Limb (tissue), 2 donors: ENCODE data around the gene CTCF.

Experiments used
- DNase-seq, 2 donors: peaks; one replicate each; pipeline ENCODE4 v3.0.0-alpha.2; 2016; ENCODE audit errors: extremely low spot score in 2 of 2

Gene CTCF

GRCh38 chr16:67663877-67664222 lies 101.5 kb downstream of the CTCF start:
- no peak for DNase-seq

GRCh38 chr16:67664258-67664657 lies 101.9 kb downstream of the CTCF start:
- DNase-seq: no peak

GRCh38 chr16:67664871-67665270 lies 102.5 kb downstream of the CTCF start:
- DNase-seq: no peak

DNA sequence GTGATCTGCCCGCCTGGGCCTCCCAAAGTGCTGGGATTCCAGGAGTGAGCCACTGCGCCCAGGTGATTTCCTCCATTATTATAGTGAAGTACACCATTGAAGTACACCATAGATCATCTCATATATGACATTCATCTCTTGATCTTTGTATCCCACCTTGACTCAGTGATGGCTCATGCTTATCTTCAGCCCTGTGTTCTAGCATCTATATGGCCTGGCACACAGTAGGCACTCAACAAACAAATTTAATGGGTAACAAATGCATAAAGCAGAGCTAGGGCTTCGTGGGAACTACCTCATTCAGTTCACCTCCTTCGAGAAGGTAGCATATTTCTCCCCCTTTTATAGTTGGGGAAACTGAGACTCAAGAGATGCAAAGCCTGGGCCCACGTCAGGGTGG lies 103.3 kb downstream of the CTCF start:
- DNase-seq: no peak

DNA sequence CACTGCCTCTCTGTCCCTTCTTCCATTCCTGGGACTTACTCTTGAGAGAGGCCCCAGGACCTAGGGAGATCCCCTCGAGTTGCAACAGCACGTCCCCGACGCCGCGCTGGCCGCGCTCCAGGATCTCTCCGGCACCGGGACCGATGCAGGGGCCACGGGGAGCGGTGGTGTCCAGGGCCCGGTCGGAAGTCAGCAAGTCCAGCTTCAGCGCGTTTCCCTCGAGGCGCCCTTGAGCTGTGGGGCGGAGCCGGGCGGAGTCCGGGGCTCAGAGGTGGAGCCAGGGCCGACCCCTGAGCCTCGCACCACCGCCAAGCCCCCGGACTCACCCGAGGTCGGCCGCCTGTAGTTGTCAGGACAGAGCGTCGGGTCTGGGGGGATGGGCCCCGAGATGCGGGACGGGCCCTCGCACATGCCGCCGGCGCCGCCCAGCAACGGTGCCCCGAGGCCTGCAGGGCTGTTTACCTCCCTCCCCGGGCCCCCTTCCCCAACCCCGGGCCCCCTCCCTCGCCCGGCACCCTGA lies 103.8 kb downstream of the CTCF start:
- peak in 1 of 2 donors; percentile 62 for DNase-seq

DNA sequence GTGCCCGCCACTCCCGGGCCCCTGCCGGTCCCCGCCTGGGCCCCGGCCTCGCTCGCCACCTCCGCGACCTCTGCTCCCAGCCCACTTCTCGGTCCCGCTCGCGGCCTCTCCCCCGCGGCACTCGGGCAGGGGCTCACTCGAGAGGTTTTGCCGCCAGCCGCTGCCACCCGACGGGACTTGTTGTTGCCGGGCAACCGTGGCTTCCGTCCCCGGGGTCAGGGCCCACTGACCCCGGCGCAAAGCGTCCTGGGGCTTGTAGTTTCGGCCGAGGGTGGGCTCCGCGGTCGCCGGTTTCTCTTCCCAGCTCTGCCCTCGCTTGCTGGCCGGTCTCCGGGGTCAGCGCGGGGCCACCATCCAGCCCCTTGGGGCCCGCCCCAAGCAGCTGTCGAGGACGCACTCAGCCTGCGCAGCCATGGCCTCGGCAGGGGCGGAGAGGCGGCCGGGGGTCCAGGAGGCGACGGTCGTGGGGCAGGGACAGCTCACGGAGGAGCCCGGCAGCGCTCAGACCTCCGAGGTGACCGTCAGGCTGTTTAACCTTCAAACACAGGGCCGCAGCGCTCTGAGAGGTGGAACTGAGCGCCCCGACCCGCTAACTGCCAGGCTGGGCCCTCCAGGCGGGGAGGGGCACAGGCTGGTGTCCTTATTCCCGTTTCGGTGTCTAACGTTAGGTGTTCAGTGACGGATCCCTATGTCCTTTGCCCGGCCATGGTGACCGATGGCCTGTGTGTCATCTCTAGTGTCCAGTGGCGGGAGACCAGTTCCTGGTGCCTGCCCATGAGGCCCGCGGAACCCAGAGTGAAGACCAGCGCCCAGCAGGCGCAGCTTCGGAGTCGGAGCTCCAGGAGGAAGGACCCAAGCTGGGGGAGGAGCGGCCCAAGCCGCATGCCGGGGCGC lies 104.5 kb downstream of the CTCF start, which contains the start of the genes C16orf86 and ENKD1:
Gene C16orf86, plus strand, starts transcription at position 256 of the 894 bp plus-strand sequence. Its CDS starts 157 bp downstream, at position 413.
Gene ENKD1, minus strand, starts transcription at position 192 of the 894 bp plus-strand sequence. CDS start 308 bp downstream, outside the sequence.
- DNase-seq: peak; percentile 67 to 89

DNA sequence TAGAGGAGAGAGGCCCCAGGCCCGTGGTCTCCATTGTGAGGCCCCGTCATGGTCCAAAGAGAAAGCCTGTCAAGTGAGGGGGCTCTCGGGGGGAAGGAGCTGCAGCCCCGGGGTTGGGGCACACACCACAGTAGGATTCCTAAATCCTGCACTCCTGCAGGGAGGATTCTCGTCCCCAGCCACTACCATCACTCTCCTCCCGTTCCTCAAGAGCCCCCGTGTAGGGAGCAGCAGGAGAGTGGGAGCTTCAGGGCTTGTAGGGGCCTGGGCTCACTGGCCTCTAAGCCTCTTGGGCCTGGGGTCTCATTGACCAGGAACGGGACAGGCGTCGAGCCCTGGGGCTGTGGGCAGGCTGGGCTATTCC lies 105.1 kb downstream of the CTCF start:
- DNase-seq: no peak

- peak; percentile 86 for DNase-seq
These were observed 105.6 kb downstream of the CTCF start for GRCh38 chr16:67667817-67668494.

DNA sequence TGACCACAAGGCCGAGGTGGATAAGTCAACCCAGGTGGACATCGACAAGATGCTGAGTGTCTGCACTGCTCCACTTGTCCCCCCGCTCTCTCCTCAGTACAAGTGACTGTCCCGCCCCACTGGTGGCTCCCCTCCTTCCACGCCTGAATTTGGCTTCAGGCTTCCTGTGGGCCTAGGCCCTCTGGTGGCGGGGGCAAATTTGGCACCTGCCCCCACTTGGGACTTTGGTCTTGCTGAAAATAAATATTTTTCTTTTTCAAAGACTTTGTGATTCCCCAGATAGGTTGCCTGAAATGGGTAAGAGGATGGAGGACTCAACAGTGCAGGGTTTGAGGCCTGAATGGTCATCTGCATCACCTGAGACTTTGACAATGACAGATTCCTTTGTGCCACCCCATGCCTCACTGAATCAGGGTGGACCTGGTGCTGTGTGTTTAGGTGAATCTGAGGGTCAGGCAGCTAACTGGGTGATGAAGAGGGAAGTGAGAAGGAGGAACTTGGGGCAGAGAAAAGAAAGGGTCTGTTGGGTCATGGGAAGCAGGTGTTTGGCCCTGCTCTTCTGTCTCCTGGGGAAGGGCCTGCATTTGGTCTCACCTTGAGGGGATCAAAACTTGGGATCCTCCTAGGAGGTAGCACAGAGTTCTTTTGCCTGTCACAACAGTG lies 106.3 kb downstream of the CTCF start:
- DNase-seq: no peak

- DNase-seq: no peak
These were observed 107.3 kb downstream of the CTCF start for GRCh38 chr16:67669499-67670101.

- DNase-seq: no peak
These were observed 110.0 kb downstream of the CTCF start for GRCh38 chr16:67672306-67672705.

- DNase-seq: peak in 1 of 2 donors; percentile 65
These were observed 110.7 kb downstream of the CTCF start for GRCh38 chr16:67672739-67673662.

DNA sequence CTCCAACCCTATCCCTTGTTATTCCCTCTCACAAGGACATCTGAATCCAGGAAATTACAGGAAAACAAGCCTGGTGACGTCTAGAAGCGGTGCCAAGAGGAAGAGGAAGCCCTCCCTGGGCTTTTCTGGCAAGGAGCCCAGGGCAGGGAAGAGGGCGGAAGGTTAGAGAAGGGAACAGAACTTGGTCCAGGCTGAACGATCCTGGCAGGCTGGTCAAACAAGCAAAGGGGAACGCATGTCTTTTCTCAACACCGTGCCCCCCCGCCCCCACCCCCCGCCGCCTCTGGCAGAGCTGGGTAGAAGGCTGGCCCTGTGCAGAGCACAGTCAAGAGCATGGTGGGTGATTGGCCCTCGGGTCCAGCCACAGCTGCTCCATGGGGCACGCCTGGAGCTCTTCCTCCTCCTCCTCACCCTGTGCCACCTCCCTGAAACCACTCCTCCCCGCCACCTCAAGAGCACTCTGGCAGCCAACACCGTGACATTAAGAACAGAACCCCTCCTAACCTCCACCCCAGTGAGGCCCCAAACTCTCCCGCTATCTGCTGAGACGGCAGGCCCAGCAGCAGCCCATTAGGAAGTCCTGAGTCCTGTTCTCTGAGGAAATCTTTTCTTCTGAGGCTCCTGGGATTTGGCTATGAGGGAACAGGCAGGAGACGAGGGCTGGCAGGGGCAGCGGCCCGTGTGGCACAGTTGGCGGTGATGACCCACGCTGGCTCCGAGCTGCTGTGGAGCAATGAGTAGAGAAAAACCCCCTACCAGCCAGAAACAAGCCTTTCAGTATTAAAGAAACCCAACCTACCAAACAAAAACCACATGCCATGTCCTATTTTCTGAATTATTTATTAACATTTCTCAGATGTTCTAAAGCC lies 111.6 kb downstream of the CTCF start:
- DNase-seq: no peak

DNA sequence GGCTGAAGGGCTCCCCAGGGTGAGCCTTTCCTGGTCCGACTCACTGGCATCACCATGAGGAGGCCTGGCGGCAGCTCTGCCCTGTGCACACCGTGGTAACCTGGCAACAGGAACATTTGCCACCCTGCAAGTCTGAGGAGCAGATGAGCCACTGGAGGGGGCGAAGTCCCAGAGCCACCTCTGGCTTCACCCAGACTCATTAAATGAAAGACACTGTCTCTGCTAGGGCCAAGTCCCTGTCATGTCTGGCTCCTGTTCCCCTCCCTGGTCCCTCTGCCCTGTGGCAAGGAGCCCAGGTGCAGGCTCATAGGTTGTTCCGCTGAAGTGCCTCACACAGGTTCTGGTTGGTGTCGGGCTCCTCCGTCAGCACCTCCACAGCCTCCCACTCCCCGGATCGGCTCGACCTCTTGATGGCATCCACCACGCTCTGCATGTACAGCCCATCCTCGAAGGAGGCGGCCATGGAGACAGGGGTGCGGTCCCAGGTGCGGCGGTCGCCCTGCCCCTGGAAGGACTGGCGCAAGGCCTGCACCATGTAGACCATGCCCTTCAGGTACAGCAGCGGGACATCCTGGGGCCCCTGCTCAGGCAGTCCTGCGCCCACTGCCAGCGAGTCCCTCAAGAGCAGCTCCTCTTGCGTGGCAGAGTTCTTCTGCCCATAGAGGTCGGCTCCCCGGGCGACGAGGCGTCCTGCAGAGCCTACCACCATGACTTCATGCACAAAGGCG lies 112.7 kb downstream of the CTCF start:
- no peak for DNase-seq

DNA sequence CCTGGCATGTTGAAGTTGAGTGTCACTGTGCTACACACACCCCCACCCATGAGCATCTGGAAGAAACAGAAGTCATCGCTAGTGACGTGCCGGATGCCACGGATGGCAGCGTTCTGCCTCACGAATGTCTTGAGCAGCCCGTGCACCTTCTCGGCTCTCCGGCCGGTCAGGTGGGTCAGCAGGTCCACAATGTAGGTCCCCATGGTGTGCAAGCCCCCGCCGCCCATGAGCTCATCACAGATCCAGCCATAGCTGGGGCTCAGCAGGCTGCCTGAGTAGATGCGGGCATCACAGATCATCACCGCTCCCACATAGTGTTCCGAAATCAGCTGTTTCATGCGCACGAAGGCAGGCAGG lies 113.2 kb downstream of the CTCF start:
- DNase-seq: no peak

DNA sequence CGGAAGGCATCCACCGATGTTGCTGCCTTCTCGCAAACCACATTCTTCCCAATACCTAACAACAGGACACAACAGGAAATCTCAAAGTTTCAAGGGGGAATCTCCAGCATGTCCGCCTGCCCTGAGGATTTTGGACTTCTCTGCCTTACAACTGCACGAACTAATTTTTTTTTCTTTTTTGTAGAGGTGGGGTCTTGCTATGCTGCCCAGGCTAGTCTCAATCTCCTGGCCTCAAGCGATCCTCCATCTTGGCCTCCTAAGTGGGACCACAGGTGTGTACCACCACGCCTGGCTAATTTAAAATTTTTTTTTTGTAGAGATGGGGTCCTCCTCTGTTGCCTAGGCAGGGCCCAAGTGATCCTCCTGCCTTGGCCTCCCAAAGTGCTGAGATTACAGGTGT lies 113.7 kb downstream of the CTCF start:
- DNase-seq: no peak

GRCh38 chr16:67676516-67676915 lies 114.2 kb downstream of the CTCF start:
- no peak for DNase-seq

- DNase-seq: no peak
These were observed 114.6 kb downstream of the CTCF start for GRCh38 chr16:67676939-67677338.

GRCh38 chr16:67677712-67678111 lies 115.4 kb downstream of the CTCF start:
- no peak for DNase-seq
